Epithelial cell of proximal tubule (primary cell): ENCODE measurements around the gene SYNGR3. TPM values are rescaled to one million over a fixed set of nuclear protein-coding genes. Genes with fewer than 3 reads are reported as not detected.
"Not testable (repeated sequence)": the region's sequence is repeated elsewhere in the genome, so short reads cannot be mapped to it uniquely, and the experiment has no call there.

Source experiments
- DNase-seq: peaks from one replicate; pipeline ENCODE4 v3.0.0-alpha.2; 2011; ENCODE audit warnings: low read depth
- H3K4me3 ChIP-seq: 2 replicates; pipeline ENCODE4 v1.5.1; 2011; ENCODE audit warnings: low read depth, mild to moderate bottlenecking, low read length
- total RNA-seq: library from RNA; depleted of rRNA; stranded (reverse); fragments of >200 nt; gene quantifications from 2 replicates; pipeline ENCODE4 v1.2.3, GENCODE V29; 2015
- TF ChIP-seq, protein P1 (sequence below): conservative IDR thresholded peaks from 2 replicates; pipeline ENCODE4 v1.5.1; 2012; ENCODE audit warnings: low read depth, mild to moderate bottlenecking, low read length

The SYNGR3 gene
- total RNA-seq, 1 donor from 2014 or later, result 22.0 TPM

DNA sequence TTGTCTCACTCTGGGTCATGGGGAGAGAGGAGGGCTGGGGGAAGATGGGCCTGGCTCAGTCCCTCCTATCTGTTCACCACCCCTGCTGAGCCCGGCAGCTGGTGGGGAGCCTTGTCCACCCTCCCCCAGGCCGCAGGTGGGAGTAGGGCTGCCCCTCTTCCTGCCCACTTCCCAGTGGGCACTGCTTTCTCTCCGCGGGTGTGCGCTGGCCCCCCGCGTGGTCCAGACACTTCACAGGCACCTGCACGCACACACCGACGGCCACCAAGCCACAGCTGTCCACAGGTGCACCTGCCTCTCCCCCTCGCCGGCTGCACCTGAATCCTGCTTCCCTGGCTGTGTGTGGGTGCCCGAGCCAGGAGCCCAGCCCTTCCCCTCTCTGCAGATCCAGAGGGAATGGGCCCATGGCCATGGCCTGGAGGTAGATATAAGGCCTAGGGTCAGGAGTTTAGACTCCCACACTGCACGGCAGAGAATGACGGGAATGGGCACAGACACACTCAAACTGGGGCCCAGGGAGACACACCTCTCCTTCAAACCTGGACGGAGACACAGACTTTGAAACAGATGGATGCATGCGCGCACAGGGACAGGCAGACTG is 39.0 kb downstream of the SYNGR3 start:
- TF ChIP-seq, protein P1, sequence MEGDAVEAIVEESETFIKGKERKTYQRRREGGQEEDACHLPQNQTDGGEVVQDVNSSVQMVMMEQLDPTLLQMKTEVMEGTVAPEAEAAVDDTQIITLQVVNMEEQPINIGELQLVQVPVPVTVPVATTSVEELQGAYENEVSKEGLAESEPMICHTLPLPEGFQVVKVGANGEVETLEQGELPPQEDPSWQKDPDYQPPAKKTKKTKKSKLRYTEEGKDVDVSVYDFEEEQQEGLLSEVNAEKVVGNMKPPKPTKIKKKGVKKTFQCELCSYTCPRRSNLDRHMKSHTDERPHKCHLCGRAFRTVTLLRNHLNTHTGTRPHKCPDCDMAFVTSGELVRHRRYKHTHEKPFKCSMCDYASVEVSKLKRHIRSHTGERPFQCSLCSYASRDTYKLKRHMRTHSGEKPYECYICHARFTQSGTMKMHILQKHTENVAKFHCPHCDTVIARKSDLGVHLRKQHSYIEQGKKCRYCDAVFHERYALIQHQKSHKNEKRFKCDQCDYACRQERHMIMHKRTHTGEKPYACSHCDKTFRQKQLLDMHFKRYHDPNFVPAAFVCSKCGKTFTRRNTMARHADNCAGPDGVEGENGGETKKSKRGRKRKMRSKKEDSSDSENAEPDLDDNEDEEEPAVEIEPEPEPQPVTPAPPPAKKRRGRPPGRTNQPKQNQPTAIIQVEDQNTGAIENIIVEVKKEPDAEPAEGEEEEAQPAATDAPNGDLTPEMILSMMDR, result no peak
- no peak for DNase-seq
- H3K4me3 ChIP-seq, result no peak overlapping the region

DNA sequence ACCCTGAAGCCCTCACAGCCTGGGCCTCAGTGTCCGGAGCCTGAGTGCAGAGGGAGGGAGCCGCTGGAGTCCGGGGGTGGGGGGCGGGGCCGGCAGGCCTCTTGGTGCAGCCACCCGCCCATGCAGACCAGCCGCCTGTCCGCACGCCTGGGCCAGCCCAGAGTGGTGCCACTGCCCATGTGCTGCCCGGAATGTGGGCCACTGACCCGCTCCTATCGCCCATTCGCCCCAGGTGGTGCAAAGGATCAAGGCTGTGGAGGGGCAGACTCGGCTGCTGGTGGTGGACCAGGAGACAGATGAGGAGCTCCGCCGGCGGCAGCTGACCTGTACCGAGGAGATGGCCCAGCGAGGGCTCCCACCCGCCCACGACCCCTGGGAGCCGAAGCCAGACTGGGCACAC is 39.6 kb downstream of the SYNGR3 start:
- no peak for DNase-seq
- H3K4me3 ChIP-seq, result no peak overlapping the region
- TF ChIP-seq, protein P1, result no peak

GRCh38 chr16:2030036-2030435 is 40.3 kb downstream of the SYNGR3 start:
- no peak overlapping the region for H3K4me3 ChIP-seq
- no peak for DNase-seq
- TF ChIP-seq, protein P1, result no peak

GRCh38 chr16:2031081-2031577 is 41.4 kb downstream of the SYNGR3 start:
- DNase-seq, result no peak
- no peak overlapping the region for H3K4me3 ChIP-seq
- TF ChIP-seq, protein P1, result no peak

- DNase-seq, result no peak
- TF ChIP-seq, protein P1, result no peak
- H3K4me3 ChIP-seq, result no peak overlapping the region
These were observed 42.7 kb downstream of the SYNGR3 start for GRCh38 chr16:2032285-2033056.

- TF ChIP-seq, protein P1, result no peak
- H3K4me3 ChIP-seq, result no peak overlapping the region
- DNase-seq, result no peak
These were observed 43.5 kb downstream of the SYNGR3 start for GRCh38 chr16:2033057-2033908.

DNA sequence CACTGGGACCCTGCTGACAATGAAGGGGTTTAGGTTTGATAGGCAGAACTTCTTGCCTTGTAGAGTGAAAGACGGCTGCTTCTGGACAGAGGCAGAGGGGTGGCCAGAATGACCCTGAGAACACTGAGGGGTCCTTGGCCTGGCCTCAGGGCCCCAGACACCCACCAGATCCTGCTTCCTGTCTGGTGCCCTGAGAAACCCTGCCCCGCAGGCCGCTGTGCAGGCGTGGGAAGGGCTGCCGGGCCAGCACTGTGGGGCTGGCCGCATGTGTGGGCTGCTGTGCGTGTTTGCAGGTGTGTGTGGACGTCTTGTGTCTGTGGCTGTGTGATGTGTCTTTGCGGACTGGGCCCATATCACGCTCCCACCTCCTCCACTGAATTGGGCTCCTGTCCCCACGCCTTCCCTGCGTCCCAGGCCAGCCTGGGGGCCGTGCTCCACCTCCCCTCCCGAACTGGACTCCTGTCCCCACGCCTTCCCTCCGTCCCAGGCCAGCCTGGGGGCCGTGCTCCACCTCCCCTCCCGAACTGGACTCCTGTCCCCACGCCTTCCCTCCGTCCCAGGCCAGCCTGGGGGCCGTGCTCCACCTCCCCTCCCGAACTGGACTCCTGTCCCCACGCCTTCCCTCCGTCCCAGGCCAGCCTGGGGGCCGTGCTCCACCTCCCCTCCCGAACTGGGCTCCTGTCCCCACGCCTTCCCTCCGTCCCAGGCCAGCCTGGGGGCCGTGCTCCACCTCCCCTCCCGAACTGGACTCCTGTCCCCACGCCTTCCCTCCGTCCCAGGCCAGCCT is 44.3 kb downstream of the SYNGR3 start:
- H3K4me3 ChIP-seq, DNase-seq: not testable (repeated sequence)
